Measurements from ENCODE around the gene NOP9.
A peak's percentile ranks its signal among the peaks of the same experiment; 100 is the strongest.

Gene NOP9

DNA sequence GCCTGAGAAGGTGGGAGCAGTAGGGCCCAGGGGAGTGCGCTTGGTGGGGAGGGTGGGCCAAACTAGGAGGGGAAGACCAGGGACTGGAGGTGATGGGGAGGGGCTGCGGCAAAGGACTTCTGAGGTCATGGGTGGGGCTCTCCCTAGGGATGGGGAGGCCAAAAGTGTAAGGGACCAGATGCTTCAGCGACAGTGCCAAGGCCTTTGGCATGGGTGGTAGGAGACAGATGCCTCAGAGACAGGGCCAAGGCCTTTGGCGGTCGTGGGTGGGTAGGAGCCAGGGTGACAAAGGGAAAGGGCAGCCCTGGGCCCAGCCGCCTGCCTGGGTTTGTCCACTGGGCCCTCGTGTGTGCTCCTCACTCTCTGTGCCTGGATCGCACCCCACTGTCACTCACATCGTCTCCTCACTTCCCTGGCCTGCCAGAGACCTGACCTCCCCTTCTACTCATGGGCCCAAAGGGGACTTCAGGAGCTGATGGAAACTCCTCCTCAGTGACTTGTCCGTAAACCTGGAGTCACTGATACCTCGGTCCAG, 15.1 kb upstream of the NOP9 start:
- DNase-seq, result no peak

DNA sequence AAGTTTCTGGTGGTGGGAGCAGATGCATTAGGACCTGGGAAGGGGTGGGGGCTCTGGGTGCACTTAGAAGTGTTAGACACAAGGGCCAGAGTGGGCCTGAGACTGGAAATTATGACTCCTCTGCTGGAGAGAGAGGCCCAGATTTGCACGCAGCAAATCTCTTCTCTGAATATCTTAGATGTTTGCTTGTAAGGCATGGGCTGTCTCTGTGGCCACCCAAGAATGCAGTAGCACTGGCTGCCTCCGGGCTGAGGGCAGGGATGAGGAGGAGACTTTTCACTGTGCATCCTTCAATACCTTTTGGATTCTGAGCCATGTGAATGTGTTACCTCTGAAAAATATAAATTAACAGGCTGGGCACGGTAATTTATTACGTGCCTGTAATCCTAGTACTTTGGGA, 14.3 kb upstream of the NOP9 start:
- DNase-seq, result no peak

DNA sequence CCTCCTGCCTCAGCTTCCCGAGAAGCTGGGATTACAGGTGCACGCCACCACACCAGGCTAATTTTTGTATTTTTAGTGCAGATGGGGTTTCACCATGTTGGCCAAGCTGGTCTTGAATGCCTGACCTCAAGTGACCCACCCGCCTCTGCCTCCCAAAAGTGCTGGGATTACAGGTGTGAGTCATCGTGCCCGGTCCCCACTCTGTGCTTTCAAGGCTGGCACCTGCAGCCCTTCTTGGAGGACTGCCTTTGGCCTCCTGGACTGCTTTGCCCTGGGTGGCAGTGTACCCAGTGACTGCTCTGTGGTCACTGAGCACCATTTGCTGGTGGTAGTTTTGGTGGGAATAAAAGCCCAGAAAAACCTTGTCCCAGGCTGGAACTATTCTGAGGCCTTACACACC, 12.7 kb upstream of the NOP9 start:
- DNase-seq, result no peak

- DNase-seq, result peak; percentile 82
These were observed 9.9 kb upstream of the NOP9 start for GRCh38 chr14:24289649-24290280.

DNA sequence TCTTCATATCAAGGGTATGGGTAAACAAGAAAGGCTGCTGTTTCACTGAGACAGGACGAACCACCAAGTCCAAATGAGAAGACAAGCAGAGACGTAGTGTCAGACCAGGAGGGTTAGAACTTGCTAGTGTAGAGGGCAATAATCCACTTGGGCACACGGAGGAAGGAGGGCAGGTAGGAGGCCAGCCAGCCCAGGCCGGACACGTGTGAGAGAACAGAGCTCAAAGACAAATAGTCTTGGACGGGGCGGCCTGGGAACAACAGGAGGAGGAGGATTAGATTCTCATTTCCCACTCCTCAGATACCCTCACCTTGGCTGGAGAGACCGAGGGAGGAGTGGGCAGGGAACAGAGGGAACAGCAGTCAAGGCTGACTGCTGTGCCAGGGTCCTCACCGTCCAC, 8.9 kb upstream of the NOP9 start:
- no peak for DNase-seq

DNA sequence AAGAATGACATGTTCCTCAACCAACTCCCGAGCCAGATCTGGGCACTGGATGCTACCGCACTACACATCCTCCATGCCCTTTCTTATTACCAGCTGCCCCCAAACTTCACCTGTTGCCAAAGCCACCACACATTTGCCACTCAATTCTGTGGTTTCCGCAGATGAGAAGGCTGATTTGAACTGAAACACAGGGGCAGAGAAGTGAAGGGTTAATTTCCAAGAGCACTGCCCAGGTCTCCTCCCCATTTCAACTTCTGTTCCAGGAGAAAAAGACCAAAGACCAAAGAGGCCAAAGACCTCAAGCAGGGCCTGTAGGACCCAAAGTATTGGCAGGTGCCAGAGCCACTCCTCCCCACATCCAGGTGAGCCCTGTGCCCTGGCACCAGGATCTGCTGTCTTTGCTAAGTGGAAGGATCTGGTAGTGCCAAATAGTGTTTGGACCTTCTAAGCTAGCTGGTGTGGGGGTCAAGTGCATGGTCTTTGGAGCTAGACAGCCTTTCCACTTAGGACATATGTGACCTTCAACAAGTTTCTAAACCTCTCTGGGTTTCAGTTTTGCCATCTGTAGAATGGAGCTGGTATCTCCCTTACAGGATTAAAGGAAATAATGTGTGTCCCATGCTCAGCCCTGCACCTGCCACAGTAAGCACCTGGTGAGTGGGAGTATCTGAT, 8.1 kb upstream of the NOP9 start:
- no peak for DNase-seq

DNA sequence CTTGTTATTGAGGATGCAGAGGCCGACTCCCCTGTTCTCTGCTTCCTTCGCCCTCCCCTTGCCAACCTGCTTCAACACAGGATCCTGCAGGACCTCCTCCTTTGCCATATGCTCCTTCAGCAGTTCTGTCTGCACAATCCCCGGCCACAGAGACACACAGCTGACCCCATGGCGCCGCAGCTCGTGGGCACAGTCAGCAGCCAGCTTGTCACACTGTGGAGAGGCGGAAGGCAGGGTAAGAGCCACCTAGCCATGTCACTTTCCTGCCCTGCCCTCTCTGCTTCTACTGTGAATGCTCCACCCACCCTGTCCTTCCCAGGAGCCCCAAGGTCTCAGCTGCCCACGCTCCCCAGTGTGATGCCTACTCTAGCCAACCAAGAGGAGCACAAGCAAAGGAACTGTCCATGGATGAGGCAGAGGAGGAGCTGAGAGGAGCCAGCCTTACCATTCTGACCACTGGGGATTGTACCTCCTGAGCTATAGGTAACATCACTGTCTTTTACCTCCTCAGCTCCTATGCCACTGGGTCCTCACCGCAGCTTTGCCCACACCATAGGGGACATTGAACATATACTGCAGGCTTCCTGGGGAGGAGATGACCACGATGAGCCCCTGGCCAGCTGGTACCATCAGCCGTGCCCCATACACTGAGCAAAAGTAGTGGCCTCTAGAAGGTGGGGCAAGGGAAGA, 7.4 kb upstream of the NOP9 start:
- DNase-seq, result no peak

GRCh38 chr14:24293525-24293924, 6.1 kb upstream of the NOP9 start:
- DNase-seq, result no peak

DNA sequence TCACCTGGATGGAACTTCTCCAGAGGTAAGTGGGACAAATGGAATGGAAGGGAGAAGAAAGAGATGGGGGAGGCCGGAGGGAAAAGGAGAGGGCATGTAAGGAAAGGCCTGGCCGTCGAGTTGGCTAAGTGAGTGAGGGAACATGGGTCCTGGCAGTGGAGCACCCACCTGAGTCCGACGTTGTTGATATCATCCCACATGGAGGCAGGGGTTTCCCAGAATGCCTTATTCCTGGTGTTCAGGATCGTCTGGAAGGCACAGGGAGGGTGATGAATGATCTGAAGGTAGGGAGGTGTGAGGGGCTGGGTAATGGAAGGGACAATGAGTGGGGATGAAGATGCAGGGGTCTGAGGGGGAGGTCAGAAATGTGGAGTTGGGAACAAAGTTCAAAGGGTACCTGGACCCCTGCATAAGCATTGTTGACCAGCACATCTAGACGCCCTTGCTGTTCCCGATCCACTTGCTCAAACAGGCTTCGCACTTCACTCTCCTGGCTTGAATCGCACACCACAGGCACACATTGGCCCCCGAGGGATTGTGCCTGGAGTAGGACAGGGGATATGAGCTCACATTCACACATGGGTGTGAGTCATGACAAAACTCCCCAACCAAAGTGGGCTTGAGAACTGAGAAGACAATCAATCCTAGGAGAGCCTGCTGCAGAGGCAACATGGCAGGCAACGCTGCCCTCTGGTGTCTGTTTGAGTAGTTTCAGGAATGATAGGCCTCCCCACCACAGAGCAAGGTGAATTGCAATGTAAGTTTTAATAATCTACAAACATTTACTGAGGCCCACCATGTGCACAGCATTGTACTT, 3.1 kb upstream of the NOP9 start:
- DNase-seq, result peak; percentile 82

GRCh38 chr14:24297190-24297964, 2.3 kb upstream of the NOP9 start:
- no peak for DNase-seq

- peak; percentile 22 for DNase-seq
These were observed 777 bp upstream of the NOP9 start for GRCh38 chr14:24298892-24299254.

- no peak for DNase-seq
These were observed 803 bp downstream of the NOP9 start for GRCh38 chr14:24300326-24300980.

DNA sequence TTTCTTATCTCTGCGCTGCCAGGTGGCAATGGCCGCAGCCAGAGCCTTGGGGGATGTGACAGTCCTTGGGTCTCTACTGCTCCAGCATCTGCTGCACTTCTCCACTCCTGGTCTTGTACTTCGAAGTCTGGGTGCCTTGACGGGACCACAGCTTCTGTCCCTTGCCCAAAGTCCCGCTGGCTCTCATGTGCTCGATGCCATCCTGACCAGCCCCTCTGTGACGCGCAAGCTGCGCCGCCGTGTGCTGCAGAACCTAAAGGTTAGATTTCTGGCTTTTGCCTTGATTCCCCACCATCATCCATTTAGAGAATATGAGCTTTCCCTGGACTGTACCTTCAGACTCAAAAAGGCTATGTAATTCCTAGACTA, 4.4 kb downstream of the NOP9 start:
- no peak for DNase-seq

- no peak for DNase-seq
These were observed 7.5 kb downstream of the NOP9 start for GRCh38 chr14:24307156-24307574.

DNA sequence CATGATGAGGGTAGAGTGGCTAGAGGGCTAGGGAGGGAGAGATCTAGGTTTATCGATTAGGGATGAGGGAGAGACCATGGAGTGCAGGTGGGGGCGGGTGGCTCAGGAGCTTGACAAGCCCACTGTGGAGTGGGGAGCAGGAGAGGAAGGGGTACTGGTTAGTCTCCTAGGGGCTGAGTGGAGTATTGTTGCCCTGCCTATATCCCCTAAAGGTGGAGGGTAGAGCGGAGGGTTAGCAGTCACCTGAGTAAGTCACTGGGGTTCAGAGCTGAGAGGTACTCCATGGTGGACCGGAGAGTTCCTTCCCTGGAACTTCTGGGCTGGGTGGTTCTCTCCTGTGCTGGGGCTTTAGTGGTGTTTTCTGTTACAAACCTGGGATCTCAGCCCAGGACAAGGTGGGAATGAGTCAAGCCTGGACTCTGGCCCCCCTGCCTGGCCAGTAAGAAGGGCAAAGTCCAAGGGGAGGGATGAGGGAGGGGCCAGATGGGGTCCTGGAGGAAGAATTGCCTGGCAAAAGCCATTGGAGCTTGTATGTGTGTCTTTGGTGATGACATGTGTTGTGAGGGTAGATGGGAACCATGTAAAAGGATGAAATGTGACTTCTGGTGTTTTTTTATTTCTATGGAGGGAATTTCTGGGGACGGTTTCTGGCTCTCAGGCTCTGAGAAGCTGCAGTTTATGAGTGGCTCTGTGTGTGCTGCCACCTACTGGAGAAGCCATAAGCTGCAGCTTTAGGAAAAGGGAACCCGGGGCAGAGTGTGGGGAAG, 8.1 kb downstream of the NOP9 start, which contains the start of gene CIDEB:
Gene CIDEB (minus strand): TSS at position 403 of the 767 bp plus-strand sequence. CDS start 119 bp downstream, at position 284.
- peak; percentile 69 for DNase-seq

- DNase-seq, result no peak
These were observed 8.9 kb downstream of the NOP9 start for GRCh38 chr14:24308342-24309124.

DNA sequence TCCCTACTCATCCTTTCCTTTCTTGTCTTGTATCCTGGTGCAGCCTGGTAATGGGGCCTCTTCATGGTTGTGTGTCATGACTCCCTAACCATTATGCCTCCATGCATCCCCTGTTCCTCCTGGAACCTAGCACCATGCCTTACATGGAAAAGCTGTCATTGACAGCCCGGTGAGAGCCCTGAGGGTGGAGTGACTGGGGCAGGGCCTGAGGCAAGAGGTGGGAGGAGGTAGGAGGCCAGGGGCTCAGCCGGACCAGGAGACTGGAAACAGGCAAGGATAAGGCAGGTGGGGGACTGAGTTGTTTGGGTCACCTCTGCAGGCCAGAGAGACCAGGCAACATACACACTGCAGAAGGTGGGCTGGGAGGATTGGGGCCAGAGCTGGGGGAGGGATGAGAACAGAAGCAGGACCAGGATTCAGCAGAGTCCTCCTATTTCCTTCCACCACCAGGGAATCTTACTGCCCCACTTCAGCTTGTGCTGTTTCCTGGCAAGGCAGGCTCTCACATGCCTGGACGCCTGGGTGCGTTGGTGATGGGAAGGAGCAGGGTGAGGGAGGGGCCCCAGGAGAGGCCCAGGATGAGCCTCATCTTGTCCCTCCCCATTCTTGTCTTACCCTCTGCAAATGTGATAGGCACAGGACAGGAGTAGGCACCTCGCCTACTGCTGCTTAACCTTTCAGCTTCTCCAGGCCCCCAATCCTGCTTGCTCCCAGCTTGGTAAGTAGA, 10.1 kb downstream of the NOP9 start, which contains the start of gene LTB4R2:
Gene LTB4R2 (plus strand): TSS at position 603 of the 727 bp plus-strand sequence. CDS start 525 bp downstream, outside the sequence.
- no peak for DNase-seq

DNA sequence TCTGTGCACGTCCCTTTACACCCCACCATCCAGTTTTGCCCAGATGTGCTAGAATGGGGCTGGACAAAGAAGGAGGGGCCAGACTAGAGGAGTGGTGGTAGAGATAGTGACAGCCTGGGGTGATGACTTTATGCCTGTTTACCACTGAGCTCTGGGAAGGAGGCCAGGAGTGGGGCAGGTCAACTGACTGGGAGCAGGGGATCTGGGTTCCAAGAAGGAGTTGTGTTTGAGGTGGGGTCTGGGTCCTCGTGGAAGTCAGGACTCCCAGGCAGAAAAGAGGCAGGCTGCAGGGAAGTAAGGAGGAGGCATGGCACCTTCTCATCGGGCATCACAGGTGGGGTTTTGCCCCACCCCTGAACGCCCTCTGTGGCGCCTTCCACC, 10.6 kb downstream of the NOP9 start:
- DNase-seq, result no peak

Data from stimulated activated CD4-positive, alpha-beta T cell treated with anti-CD3 and anti-CD28 coated beads, Interleukin-15, amount 100 ng/mL, for 24 hours (primary cell).